Choroid plexus epithelial cell (primary cell): Measurements from ENCODE around the gene TLR3.
A peak's percentile ranks its signal among the peaks of the same experiment; 100 is the strongest.

Experiments used
- DNase-seq: peaks from one replicate; pipeline ENCODE4 v3.0.0-alpha.2; 2010; ENCODE audit warnings: low read depth
- H3K4me3 ChIP-seq: 2 replicates; pipeline ENCODE4 v1.5.1; 2011; ENCODE audit warnings: low read depth, mild to moderate bottlenecking, control low read depth, low read length, moderate library complexity
- CTCF ChIP-seq: conservative IDR thresholded peaks from 2 replicates; pipeline ENCODE4 v1.5.1; 2011; ENCODE audit warnings: low read depth, mild to moderate bottlenecking, control low read depth, inconsistent platforms, low read length, moderate library complexity

The TLR3 gene

GRCh38 chr4:186068581-186069348 is at the start of gene TLR3:
Gene TLR3 (plus strand): TSS chr4:186069156. CDS start chr4:186076620, 7,464 bp downstream.
- DNase-seq = peak; percentile 49
- TF ChIP-seq CTCF = no peak
- peak within 1 kb of the TSS; percentile 65 for H3K4me3 ChIP-seq

- no peak overlapping the region for H3K4me3 ChIP-seq
- no peak for DNase-seq
- no peak for TF ChIP-seq CTCF
Observed at GRCh38 chr4:186019269-186019668, 49.7 kb upstream of the TLR3 start.

DNA sequence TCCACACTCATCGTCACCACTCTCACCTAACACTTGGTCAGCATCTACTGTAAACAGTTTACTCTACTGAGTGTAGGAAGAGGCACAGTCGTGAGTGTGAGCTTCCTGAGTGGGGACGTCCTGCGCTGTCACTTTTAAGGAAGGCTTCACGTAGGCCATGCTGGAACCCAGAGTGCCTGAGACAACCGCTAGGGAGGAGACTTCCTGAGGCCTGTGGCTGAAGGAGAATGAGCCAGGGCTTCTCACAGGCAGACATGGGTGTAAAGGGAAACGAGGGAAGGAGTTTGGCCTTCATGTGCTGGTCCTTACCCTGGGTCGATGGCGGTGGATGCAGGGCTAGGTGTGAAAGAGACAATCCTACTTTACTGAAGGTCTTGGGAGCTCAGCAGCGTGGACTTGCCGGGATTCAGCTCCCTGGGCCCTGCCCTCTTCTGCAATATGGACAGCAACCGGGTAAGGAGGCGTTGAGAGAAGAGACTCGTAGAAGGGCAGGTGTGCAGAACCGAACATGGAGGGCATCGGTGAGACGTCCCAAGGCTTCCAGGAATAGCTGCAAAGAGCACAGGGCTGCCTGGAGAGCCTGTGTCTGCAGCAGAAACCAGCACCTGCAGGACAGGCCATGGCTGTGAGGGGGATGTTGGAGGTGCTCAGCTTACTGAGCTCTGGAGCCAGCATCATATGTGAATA is 48.7 kb upstream of the TLR3 start:
- no peak overlapping the region for H3K4me3 ChIP-seq
- no peak for TF ChIP-seq CTCF
- no peak for DNase-seq

GRCh38 chr4:186020793-186021407 is 48.1 kb upstream of the TLR3 start:
- peak; percentile 28 for DNase-seq
- H3K4me3 ChIP-seq = no peak overlapping the region
- no peak for TF ChIP-seq CTCF

GRCh38 chr4:186021461-186022167 is 47.3 kb upstream of the TLR3 start:
- H3K4me3 ChIP-seq = peak overlapping the region; percentile 49
- peak; percentile 100 for TF ChIP-seq CTCF
- peak; percentile 75 for DNase-seq

- DNase-seq = no peak
- no peak for TF ChIP-seq CTCF
Observed at GRCh38 chr4:186023975-186024374, 45.0 kb upstream of the TLR3 start.

More at GRCh38 chr4:186023975-186024374, 45.0 kb upstream of the TLR3 start:
- H3K4me3 ChIP-seq = no peak overlapping the region
